ENCODE results near the gene SPSB2. TPM values are rescaled to one million over a fixed set of nuclear protein-coding genes. Genes with fewer than 3 reads are reported as not detected.

The SPSB2 gene
- total RNA-seq, 1 donor from 2014 or later, result 6.5 TPM

GRCh38 chr12:6823182-6824084, 49.7 kb downstream of the SPSB2 start:
- Mint-ChIP-seq H3K27me3 (peaks cover 54% of the 10 kb centered on the region), H3K4me3 (peak overlapping the region; percentile 73), H3K9me3 (no peaks in the 10 kb centered on the region), H3K4me1 (ENCODE audit: unreplicated experiment) (peaks cover 52% of the 10 kb centered on the region), H3K27ac (peak overlapping the region; percentile 29), H3K36me3 (peaks cover 4% of the 10 kb centered on the region)
- no peak for DNase-seq (ENCODE audit: extremely low spot score, unreplicated experiment)
- TF ChIP-seq, protein P1, sequence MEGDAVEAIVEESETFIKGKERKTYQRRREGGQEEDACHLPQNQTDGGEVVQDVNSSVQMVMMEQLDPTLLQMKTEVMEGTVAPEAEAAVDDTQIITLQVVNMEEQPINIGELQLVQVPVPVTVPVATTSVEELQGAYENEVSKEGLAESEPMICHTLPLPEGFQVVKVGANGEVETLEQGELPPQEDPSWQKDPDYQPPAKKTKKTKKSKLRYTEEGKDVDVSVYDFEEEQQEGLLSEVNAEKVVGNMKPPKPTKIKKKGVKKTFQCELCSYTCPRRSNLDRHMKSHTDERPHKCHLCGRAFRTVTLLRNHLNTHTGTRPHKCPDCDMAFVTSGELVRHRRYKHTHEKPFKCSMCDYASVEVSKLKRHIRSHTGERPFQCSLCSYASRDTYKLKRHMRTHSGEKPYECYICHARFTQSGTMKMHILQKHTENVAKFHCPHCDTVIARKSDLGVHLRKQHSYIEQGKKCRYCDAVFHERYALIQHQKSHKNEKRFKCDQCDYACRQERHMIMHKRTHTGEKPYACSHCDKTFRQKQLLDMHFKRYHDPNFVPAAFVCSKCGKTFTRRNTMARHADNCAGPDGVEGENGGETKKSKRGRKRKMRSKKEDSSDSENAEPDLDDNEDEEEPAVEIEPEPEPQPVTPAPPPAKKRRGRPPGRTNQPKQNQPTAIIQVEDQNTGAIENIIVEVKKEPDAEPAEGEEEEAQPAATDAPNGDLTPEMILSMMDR (conservative IDR thresholded peaks at IDR 0.05), result no peak

- peak overlapping the region; percentile 29 for H3K27ac Mint-ChIP-seq
- peaks cover 56% of the 10 kb centered on the region for H3K27me3 Mint-ChIP-seq
- TF ChIP-seq, protein P1 (conservative IDR thresholded peaks at IDR 0.05), result no peak
- no peaks in the 10 kb centered on the region for H3K9me3 Mint-ChIP-seq
- DNase-seq (ENCODE audit: extremely low spot score, unreplicated experiment), result no peak
- peak overlapping the region; percentile 89 for H3K4me3 Mint-ChIP-seq
- H3K36me3 Mint-ChIP-seq, result peaks cover 4% of the 10 kb centered on the region
- peaks cover 55% of the 10 kb centered on the region for H3K4me1 Mint-ChIP-seq (ENCODE audit: unreplicated experiment)
These were observed 50.5 kb downstream of the SPSB2 start for GRCh38 chr12:6822426-6823135.

GRCh38 chr12:6821591-6822425, 51.3 kb downstream of the SPSB2 start, which contains the start of gene GPR162:
TSS of gene GPR162 (plus strand) at chr12:6821821. CDS start at chr12:6823899, 2,078 bp downstream.
- no peak for DNase-seq (ENCODE audit: extremely low spot score, unreplicated experiment)
- H3K27me3 Mint-ChIP-seq, result peaks cover 52% of the 10 kb centered on the region
- H3K36me3 Mint-ChIP-seq, result peaks cover 4% of the 10 kb centered on the region
- peak within 1 kb of the TSS; percentile 75 for H3K27ac Mint-ChIP-seq
- TF ChIP-seq, protein P1 (conservative IDR thresholded peaks at IDR 0.05), result no peak
- peaks cover 54% of the 10 kb centered on the region for H3K4me1 Mint-ChIP-seq (ENCODE audit: unreplicated experiment)
- H3K4me3 Mint-ChIP-seq, result peak within 1 kb of the TSS; percentile 89
- H3K9me3 Mint-ChIP-seq, result no peaks in the 10 kb centered on the region

Other genes with a start within 250 kb of the SPSB2 start
- 2.7 and 19.9 TPM in 2 replicates for gene LPAR5, start 237.3 kb downstream of the SPSB2 start, total RNA-seq (ENCODE audit: low replicate concordance)
- gene ACRBP, start 225.9 kb downstream of the SPSB2 start, total RNA-seq (ENCODE audit: low replicate concordance), result 3.9 and 7.1 TPM in 2 replicates
- gene ING4, start 210.2 kb downstream of the SPSB2 start, total RNA-seq (ENCODE audit: low replicate concordance), result 58.1 and 102 TPM in 2 replicates
- 78.3 and 127 TPM in 2 replicates for gene ZNF384, start 183.9 kb downstream of the SPSB2 start, total RNA-seq (ENCODE audit: low replicate concordance)
- gene PIANP, start 172.5 kb downstream of the SPSB2 start, total RNA-seq (ENCODE audit: low replicate concordance), result 0.95 and 3.9 TPM in 2 replicates
- 35.4 and 94.5 TPM in 2 replicates for gene COPS7A, start 149.3 kb downstream of the SPSB2 start, total RNA-seq (ENCODE audit: low replicate concordance)
- 187 and 371 TPM in 2 replicates for gene MLF2, start 120.2 kb downstream of the SPSB2 start, total RNA-seq (ENCODE audit: low replicate concordance)
- gene PTMS, start 106.9 kb downstream of the SPSB2 start, total RNA-seq (ENCODE audit: low replicate concordance), result 191 and 395 TPM in 2 replicates
- 0.52 and 2.6 TPM in 2 replicates for gene LAG3, start 100.8 kb downstream of the SPSB2 start, total RNA-seq (ENCODE audit: low replicate concordance)
- 0.64 and 0.65 TPM in 2 replicates for gene CD4, start 83.8 kb downstream of the SPSB2 start, total RNA-seq (ENCODE audit: low replicate concordance)
- 5.4 and 17.8 TPM in 2 replicates for gene GPR162, start 51.5 kb downstream of the SPSB2 start, total RNA-seq (ENCODE audit: low replicate concordance)
- gene P3H3, start 44.9 kb downstream of the SPSB2 start, total RNA-seq (ENCODE audit: low replicate concordance), result 40.7 and 66.0 TPM in 2 replicates
- gene GNB3, start 32.4 kb downstream of the SPSB2 start, total RNA-seq (ENCODE audit: low replicate concordance), result 6.3 and 25.2 TPM in 2 replicates
- gene CDCA3, start 22.0 kb downstream of the SPSB2 start, total RNA-seq (ENCODE audit: low replicate concordance), result 31.7 and 33.5 TPM in 2 replicates
- 121 and 198 TPM in 2 replicates for gene USP5, start 21.2 kb downstream of the SPSB2 start, total RNA-seq (ENCODE audit: low replicate concordance)
- gene TPI1, start 5.8 kb downstream of the SPSB2 start, total RNA-seq (ENCODE audit: low replicate concordance), result 565 and 954 TPM in 2 replicates
- 10.1 and 20.0 TPM in 2 replicates for gene LRRC23, start 31.5 kb upstream of the SPSB2 start, total RNA-seq (ENCODE audit: low replicate concordance)
- 32.2 and 33.1 TPM in 2 replicates for gene ENO2, start 41.3 kb upstream of the SPSB2 start, total RNA-seq (ENCODE audit: low replicate concordance)
- 131 and 139 TPM in 2 replicates for gene ATN1, start 54.7 kb upstream of the SPSB2 start, total RNA-seq (ENCODE audit: low replicate concordance)
- not detected in 2 replicates for gene RNU7-1, start 70.5 kb upstream of the SPSB2 start, total RNA-seq (ENCODE audit: low replicate concordance)
- gene C12orf57, start 70.7 kb upstream of the SPSB2 start, total RNA-seq (ENCODE audit: low replicate concordance), result 220 and 275 TPM in 2 replicates
- gene PTPN6, start 78.1 kb upstream of the SPSB2 start, total RNA-seq (ENCODE audit: low replicate concordance), result 15.6 and 61.0 TPM in 2 replicates
- gene PHB2, start 97.4 kb upstream of the SPSB2 start, total RNA-seq (ENCODE audit: low replicate concordance), result 252 and 377 TPM in 2 replicates
- gene EMG1, start 97.6 kb upstream of the SPSB2 start, total RNA-seq (ENCODE audit: low replicate concordance), result 46.5 and 108 TPM in 2 replicates
- 34.4 and 79.0 TPM in 2 replicates for gene LPCAT3, start 145.2 kb upstream of the SPSB2 start, total RNA-seq (ENCODE audit: low replicate concordance)
- gene C1S, start 187.4 kb upstream of the SPSB2 start, total RNA-seq (ENCODE audit: low replicate concordance), result 2.7 and 3.1 TPM in 2 replicates
- gene C1R, start 219.1 kb upstream of the SPSB2 start, total RNA-seq (ENCODE audit: low replicate concordance), result 5.4 and 6.5 TPM in 2 replicates
- 32.4 and 58.0 TPM in 2 replicates for gene C1RL, start 235.9 kb upstream of the SPSB2 start, total RNA-seq (ENCODE audit: low replicate concordance)

Measured in type B pancreatic cell (in vitro differentiated cells).